Chondrocyte (in vitro differentiated cells): Measurements from ENCODE around the gene ABL2. TPM values are rescaled to one million over a fixed set of nuclear protein-coding genes. Genes with fewer than 3 reads are reported as not detected.

Source experiments
- total RNA-seq: library from RNA; stranded (reverse); gene quantifications from 3 replicates; pipeline ENCODE4 v1.2.1, GENCODE V29; 2021

Gene ABL2
- total RNA-seq, 1 donor from 2014 or later: 23.1 TPM

Other genes starting within 250 kb of the ABL2 start
- 33.7 to 38.2 TPM (median 37.3 TPM) in 3 replicates for gene FAM20B, start 203.8 kb downstream of the ABL2 start, total RNA-seq
- gene TOR3A, start 147.6 kb downstream of the ABL2 start, total RNA-seq: 17.9 to 19.8 TPM (median 19.4 TPM) in 3 replicates
- 38.1 to 52.6 TPM (median 52.5 TPM) in 3 replicates for gene SOAT1, start 64.1 kb upstream of the ABL2 start, total RNA-seq
- gene AXDND1, start 136.3 kb upstream of the ABL2 start, total RNA-seq: 0.20 to 0.23 TPM in 2 of 3 replicates, not detected in the other